GM21367 (cell line): ENCODE measurements around the gene ALDH3B2.
"Not testable (repeated sequence)": the region's sequence is repeated elsewhere in the genome, so short reads cannot be mapped to it uniquely, and the experiment has no call there.

ENCODE experiments used
- ATAC-seq: cut with Tn5 transposase; IDR thresholded peaks from one replicate; pipeline ENCODE4 v1.9.1; 2021; ENCODE audit not compliant: unreplicated experiment

ALDH3B2 gene

DNA sequence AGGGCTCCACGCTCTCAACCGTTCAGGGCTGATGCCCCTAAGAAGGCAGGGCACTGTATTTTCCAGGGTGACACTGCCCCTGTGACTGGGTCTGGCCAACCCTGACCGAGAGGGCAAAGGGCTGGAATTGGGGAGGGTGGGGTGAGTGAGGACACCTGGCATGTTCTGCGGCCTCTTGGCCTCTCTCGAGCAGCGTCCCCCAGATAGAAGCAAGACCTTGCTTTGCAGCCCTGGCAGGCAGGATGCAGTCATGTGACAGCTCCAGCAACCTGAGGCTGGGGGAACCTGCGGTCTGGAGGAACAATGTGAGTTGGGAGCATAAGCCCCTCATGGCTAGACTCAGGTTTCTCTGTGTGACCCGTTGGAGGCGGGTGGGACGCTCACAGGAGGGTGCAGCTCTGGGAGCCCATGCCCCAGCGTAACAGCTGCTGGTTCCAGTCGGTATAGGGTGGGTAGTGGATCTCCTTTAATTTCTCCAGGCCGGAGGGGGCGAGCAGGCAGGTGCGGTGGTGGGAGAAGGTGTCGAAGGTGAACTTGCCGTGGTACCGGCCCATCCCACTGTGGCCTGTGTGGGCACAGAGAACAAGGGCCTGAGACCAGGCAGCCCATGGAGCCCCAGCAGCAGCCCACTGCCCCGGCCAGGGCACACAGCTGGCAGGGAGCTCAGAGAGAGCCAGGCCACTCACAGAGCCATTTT, 11.4 kb downstream of the ALDH3B2 start:
- ATAC-seq: no peak

DNA sequence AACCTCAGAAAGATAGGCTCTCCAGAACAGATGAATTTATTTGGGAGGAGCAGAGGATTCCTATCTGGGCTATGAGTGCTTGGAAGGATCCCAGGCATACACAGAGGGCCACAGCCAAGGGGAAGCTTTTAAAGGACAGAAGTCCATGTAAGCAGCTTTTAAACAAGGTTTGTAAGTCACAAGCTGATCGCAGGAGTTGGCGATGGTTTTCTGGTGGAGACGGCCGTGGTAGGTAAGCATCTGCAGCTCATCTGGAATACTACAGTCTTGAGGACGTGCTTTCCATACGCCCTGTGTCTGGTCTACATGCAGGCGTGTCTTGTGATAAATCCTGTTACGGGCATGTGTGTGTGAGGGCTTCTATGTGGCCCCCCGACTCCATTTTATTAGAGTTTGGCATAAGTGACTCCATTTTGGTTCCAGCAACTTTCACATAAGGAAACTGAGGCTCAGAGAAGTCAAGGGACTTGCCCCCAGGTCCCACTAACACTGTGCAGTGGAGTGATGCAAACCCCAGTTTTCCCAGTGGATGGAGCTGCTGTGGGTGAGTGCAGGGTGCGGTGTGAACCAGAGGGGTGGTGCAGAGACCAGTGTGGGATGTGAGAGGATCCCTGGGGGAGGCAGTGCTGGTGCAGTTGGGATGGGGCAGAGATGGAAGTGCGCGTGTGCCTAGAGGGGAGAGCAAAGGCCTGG, 12.1 kb downstream of the ALDH3B2 start:
- ATAC-seq: no peak

DNA sequence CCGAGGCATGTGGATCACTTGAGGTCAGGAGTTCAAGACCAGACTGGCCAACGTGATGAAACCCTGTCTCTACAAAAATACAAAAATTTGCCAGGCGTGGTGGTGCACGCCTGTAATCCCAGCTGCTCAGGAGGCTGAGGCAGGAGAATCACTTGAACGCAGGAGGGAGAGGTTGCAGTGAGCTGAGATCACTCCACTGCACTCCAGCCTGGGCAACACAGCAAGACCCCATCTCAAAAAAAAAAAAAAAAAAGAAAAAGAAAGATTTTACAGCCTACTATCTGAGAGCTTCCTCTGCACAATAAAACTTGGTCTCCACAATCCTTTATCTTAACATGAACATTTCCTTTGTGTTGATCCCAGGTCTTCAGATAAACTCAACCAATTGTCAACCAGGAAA, 13.7 kb downstream of the ALDH3B2 start:
- ATAC-seq: not testable (repeated sequence)

DNA sequence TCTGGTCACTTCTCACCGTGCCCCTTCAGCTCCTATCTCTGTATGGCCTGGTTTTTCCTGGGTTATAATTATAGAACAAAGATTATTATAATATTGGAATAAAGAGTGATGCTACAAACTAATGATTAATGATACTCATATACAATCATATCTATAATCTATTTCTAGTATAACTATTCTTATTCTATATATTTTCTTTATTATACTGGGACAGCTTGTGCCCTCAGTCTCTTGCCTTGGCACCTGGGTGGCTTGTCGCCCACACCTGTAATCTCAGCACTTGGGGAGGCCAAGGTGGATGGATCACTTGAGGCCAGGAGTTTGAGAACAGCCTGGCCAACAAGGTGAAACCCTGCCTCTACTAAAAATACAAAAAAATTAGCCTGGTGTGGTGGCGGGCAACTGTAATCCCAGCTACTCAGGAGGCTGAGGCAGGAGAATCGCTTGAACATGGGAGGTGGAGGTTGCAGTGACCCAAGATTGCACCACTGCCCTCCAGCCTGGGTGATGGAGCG, 14.7 kb downstream of the ALDH3B2 start:
- ATAC-seq: not testable (repeated sequence)

DNA sequence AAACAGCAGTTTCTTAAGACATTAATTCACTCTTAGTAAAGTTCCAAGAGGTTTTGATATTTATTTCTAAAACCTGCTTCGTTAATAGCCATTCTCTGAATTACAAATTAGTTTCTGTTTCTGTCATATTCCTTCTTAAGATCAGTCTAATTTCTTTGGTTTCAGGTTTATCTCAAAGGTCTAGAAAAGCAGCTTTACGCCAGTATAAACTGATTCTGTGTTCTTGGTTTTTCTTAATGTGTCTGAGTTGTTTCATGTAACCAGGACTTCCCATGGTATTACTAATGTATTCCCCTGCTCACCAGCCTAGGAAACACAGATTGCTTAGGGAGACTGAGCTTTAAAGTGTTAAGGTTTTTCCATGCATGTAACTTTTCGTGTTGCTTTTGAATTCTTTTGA, 17.1 kb downstream of the ALDH3B2 start:
- ATAC-seq: no peak

DNA sequence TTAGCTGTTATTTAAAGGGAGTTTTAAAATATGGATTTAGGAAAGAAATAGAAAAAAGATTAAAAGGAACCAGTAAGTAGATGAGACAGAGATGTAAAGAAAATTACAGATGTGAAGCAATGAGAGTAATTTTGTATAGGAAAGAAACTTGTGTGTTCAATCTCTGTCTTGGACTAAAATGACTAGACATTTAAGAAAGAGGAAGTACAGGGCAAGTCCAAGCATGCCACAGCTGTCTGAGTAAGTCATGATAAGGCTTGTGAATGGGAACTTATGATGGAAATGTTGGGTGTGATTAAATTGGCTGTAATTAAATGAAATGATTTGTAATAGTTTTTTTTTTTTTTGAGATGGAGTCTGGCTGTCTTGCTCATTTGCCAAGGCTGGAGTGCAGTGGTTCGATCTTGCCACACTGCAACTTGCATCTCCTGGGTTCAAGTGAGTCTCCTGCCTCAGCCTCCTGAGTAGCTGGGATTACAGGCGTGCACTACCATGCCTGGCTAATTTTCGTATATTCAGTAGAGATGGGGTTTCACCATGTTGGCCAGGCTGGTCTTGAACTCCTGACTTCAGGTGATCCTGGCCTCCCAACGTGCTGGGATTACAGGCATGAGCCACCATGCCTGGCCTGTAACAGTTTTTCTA, 18.0 kb downstream of the ALDH3B2 start:
- ATAC-seq: no peak

DNA sequence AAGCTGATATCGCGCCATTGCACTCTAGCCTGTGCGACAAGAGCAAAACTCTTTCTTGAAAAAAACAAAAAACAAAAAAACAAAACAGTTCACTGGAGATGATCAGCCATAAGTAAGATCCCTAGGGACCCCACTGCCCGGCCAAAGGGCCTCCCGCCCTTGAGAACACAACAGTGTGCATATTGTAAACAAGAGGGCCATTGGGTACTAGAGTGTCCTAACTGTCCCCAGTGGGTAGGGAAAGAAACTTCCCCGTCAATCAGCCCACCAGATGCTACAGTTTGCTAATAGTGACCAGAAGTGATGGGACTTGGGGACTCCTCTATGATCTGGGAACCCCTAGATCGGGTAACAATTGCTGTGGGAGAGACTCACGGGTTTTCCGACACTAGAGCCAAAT, 20.2 kb downstream of the ALDH3B2 start:
- no peak for ATAC-seq

DNA sequence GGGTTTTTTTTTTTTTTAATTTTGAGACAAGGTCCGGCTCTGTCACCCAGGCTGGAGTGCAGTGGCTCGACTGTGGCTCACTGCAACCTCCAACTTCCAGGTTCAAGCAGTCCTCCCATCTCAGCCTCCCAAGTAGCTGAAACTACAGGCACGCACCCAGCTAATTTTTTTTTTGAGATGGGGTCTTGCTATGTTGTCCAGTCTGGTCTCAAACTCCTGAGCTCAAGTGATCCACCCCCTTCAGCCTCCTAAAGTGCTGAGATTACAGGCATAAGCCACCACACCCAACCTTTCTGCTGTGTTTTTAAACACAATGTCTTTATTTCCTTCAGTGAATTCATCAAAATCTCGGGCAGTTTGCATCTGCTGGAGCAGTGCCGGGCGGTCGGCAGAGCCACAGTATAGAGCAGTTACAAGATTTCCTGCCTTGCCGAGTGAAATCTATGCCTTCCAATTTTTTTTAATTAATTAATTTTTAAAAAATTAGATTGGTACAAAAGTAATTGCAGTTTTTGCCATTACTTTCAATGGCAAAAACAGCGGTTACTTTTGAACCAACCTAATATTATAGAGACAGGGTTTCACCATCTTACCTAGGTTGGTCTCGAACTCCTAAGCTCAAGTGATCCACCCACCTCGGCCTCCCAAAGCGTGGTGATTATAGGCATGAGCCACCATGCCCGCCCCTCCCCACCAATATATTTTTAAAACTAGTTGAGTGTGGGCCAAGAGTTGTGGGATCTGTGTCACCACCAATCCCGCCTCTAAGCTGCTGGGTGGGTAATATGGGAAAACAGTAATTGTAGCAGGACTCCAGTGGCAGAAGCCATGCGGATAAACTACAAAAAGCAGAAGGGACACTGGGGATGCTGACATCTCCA, 21.2 kb downstream of the ALDH3B2 start:
- no peak for ATAC-seq

DNA sequence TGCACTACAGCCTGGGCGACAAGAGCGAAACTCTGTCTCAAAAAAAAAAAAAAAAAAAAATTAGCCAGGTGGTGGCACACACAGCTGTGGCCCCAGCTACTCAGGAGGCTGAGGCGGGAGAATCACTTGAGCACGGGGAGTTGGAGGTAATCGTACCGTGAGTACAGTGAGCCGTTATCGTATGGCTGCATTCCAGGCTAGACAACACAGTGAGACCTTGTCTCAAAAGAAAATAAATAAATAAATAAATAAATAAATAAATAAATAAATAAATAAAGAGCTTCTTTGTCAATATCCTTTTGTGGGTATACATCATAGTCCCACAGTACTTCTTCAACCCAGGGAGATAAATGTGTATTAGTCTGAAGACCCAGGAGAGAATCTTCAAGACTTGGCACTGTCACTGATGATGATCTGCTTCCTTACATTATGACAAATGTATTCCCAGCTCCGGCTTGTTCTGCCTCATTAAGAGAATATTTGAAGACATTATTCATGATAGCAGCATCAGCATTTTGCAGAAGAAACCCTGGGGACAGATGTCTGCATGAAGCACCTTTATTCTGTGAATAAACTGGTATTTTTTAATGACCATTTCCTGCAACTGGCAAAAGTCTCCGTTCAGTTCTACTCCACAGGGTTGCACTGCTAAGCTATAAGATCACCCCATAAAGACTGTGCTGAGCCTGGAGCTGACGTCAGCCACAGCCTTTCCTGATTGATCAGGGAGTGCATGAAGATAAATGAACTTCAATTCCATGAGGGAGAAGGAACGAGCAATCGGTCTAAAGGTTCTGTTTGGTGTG, 22.2 kb downstream of the ALDH3B2 start:
- no peak for ATAC-seq

DNA sequence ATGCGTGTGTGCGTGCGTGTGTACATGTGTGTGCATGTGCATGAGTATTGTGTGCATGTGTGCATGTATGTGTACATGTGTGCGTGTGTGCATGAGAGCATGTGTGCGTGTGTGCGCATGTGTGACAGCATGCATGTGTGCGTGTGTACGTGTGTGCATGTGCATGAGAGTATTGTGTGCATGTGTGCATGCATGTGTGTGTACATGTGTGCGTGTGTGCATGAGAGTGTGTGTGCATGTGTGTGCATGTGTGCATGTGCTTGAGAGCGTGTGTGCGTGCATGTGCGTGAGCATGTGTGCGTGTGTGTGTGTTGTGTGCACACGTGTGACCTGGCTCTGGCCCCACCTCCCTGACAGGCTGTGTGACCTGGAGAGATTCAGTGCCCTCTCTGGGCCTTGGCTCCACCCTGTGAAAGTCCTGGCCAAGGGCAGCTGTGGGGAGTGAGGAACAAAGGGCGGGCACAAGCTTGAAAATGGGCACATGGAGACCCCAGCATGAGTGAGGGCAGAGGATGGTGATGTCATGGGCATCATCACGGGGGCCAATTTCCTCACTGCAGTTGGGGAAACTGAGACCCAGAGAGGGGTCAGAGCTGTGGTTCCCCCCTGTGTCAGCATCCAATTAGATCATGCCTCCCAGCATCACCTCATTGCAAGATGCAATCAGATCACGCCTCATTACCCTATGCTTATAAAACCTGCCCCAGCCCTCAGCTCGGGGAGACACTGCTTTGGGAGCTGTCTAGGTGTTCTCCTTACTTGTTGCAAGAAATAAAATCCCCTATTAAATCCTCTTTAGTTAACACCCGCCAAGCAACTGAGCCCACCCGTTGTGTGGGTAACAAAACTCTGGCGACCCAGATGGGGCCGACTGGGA, 24.6 kb downstream of the ALDH3B2 start:
- ATAC-seq: no peak

DNA sequence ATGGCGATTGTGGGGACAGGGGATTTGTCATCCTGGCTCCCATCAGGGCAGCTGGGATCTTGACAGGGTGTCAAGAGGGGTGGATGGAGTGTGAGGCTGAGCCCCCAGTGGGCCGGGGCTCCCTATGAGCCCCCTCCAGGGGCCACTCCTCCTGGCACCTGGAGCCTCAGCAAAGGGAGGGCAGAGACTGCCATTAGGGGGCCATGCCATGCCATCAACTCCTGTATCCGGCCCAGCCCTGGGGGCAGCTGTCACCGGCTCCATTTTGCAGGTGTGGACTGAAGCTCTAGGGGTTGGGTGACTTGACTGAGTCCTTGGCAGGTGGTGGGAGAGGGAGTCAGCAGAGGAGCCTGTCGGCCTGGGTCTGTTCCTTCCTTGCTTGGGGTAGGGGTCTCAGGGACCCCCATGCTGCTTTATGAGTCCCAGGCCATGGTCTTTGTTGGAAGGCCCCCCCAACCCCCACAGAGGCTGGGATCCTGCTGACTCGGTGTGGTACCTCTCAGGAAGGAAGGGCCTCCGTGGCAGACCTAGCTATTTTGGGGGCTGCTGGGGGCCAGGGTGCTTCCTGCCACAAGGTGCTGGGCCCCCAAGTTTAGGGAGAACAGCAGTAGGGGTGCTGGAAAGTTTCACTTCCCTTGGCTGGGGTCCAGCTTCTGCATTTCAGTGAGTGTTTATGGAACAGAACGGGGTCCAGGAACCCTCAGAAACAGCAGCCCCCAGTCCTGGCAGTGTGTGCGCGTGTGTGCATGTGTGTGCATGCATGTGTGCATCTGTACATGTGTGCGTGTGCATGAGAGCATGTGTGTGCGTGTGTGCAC, 25.4 kb downstream of the ALDH3B2 start:
- no peak for ATAC-seq

DNA sequence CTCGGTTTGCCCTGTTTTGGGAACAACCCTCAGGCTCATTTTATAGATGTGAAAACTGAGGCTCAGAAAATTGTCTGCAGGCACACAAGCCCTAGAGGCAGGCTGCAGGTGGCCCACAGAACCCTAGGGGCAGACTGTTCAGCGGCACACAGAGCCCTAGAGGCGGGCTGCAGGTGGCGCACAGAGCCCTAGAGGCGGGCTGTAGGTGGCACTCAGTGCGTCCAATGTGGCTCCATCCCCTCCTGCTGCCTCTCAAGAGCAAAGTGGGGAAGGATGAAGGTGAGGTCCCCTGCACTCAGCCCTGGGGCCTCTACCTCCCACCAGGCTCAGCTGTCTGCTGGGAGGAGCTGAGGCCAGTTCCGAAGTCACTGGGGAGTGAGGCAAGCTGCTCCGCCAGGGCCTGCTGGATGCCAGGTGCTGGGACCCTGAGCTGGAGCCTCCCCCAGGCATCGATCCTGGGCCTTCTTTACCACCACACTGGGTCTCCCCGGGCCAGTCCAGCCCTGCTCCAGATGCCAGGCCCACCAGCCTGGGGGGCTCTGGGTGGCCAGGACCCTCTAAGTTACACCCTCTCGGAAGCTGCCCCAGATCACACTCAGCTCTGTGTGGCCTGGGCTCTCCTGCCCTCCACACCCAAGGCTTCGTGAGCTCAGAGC, 26.2 kb downstream of the ALDH3B2 start:
- ATAC-seq: no peak

DNA sequence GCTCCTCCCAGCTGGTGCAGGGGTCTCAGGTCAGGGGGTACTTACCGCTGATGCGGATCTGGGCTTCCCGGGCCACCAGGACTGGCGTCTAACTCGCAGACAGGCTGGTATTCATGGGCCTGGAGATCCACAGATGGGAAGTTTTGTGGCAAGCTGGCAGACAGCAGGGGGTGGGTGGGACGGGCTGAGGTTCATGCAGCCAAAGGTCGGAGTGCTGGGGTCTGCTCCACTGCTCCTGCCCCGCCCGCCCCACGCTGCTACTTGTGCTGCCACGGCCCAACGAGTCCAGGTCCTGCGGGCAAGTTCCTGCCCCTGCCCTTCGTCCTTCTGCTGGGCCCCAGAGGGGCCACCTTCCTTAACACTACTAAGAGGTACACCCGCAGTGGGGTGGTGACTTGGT, 27.0 kb downstream of the ALDH3B2 start:
- ATAC-seq: no peak

DNA sequence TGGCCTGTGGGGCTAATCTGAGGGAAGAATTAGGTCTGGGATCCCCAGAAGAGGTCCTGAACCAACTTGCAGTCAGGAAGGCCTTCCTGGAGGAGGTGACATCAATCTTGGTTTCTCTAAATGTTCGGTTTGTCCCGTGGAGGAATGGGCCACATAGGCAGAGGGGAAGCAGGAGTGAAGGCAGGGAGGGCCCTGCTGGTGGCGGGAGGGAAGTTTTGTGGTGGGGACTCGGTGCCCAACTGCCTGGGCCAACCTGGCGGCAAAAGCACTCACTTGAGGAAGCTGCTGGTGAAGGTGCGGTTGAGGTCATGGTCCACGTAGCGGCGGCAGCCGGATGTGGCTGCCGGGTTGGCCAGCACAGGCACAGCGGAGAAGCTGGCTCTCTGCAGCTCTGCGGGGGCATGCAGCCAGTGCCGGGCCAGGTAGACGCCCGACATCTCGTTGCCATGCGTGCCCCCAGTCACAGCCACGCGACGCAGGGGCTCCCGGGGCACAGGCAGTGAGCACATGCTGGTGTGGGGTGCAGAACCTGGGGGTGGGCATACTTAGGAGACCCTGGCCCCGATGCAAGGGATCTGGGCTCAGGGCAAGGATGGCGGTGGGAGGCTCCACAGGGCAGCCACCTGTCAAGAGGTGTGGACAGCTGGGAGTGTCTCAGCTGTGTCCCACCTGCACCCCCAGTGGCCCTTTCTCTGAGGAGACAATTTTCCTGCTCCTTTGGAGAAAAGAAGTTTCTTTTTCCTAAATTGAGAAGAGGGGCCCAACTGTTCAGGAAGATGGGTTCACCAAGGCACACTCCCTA, 27.7 kb downstream of the ALDH3B2 start:
- no peak for ATAC-seq

DNA sequence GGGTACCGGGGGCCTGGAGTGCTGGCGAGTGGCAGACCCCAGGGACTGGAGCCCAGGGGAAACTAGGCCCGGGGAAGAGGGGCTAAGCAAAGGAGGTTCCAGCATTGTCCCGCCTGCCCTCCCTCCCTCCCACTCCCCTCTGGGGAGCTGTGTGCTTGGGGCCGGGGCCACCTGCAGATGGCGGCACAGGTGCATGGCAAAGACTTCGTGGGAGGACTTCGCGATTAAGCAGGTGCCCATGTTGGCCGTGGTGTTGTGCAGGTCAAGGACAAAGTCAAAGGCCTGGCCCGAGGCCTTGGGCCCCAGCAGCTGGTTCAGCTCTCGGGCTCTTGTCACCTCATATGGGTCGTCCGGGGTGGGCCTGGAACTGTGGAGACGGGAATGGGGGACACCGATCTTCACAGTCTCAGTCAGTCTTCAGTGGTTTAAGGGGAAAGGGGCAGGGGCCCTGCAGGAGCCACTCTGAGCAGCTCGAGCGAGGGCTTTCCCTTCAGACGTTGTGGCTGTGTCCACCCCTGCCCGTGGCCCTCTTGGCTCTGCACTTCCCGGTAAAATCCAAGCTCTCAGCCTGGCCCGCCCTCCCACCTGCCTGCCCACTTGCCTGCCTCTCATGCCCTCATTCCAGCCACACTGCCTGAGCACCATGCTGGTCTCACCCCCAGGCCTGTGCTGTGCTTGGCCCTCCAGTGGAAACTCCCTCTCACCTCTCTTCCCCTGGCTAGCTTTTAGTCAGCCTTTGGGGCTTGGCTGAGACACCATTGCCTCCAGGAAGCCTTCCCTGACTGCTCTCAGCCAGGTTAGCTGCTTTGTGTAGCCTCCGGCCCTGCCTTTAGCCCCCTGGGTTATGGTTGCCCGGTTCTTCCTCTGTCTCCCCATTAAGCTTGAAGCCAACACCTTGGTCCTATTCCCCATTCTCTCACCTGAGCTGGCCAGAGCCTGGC, 28.6 kb downstream of the ALDH3B2 start:
- ATAC-seq: no peak
